ENCODE data around the gene KLC3.

Gene KLC3

GRCh38 chr19:45340232-45340898, at the start of gene KLC3:
Gene KLC3 (plus strand): TSS chr19:45340750. CDS start chr19:45345542, 4,792 bp downstream.
- TF ChIP-seq CTCF (IDR thresholded peaks at IDR 0.05; ENCODE audit: extremely low read depth, insufficient read depth, missing control alignments) = no peak
- DNase-seq (ENCODE audit: low spot score) = peak; percentile 71
- in situ Hi-C loops (cut with MboI; ENCODE audit: low pct_unique_long_range_greater_than_20kb, low sequenced_read_pairs, unreplicated experiment) = no loop called here

GRCh38 chr19:45291834-45292233, 48.7 kb upstream of the KLC3 start:
- in situ Hi-C loops (cut with MboI; ENCODE audit: low pct_unique_long_range_greater_than_20kb, low sequenced_read_pairs, unreplicated experiment) = no loop called here
- TF ChIP-seq CTCF (IDR thresholded peaks at IDR 0.05; ENCODE audit: extremely low read depth, insufficient read depth, missing control alignments) = no peak
- no peak for DNase-seq (ENCODE audit: low spot score)

GRCh38 chr19:45293682-45294081, 46.9 kb upstream of the KLC3 start:
- no peak for DNase-seq (ENCODE audit: low spot score)
- TF ChIP-seq CTCF (IDR thresholded peaks at IDR 0.05; ENCODE audit: extremely low read depth, insufficient read depth, missing control alignments) = no peak
- in situ Hi-C loops (cut with MboI; ENCODE audit: low pct_unique_long_range_greater_than_20kb, low sequenced_read_pairs, unreplicated experiment) = no loop called here

GRCh38 chr19:45294291-45295029, 46.1 kb upstream of the KLC3 start:
- in situ Hi-C loops (cut with MboI; ENCODE audit: low pct_unique_long_range_greater_than_20kb, low sequenced_read_pairs, unreplicated experiment) = no loop called here
- TF ChIP-seq CTCF (IDR thresholded peaks at IDR 0.05; ENCODE audit: extremely low read depth, insufficient read depth, missing control alignments) = no peak
- no peak for DNase-seq (ENCODE audit: low spot score)

- in situ Hi-C loops (cut with MboI; ENCODE audit: low pct_unique_long_range_greater_than_20kb, low sequenced_read_pairs, unreplicated experiment) = no loop called here
- no peak for DNase-seq (ENCODE audit: low spot score)
- no peak for TF ChIP-seq CTCF (IDR thresholded peaks at IDR 0.05; ENCODE audit: extremely low read depth, insufficient read depth, missing control alignments)
Measured at GRCh38 chr19:45295873-45296272, 44.7 kb upstream of the KLC3 start.

GRCh38 chr19:45296355-45296754, 44.2 kb upstream of the KLC3 start:
- in situ Hi-C loops (cut with MboI; ENCODE audit: low pct_unique_long_range_greater_than_20kb, low sequenced_read_pairs, unreplicated experiment) = no loop called here
- no peak for DNase-seq (ENCODE audit: low spot score)
- TF ChIP-seq CTCF (IDR thresholded peaks at IDR 0.05; ENCODE audit: extremely low read depth, insufficient read depth, missing control alignments) = no peak

Measured in GM13977 (cell line).